Stomach (tissue), 9 donors: Measurements from ENCODE around the gene PRKCQ. TPM values are rescaled to one million over a fixed set of nuclear protein-coding genes. Genes with fewer than 3 reads are reported as not detected.

Experiments
- DNase-seq, 2 donors: peaks; one replicate each; pipeline versions ENCODE4 v3.0.0 to v3.0.0-alpha.2; 2013 to 2019
- H3K27ac ChIP-seq, 5 donors: fragments of 200-600 bp in 4 of 5; sonication (generic) in 4 of 5; one replicate each; pipeline ENCODE4 v1.5.1; 2013 to 2019; ENCODE audit warnings: mild to moderate bottlenecking in 1 of 5, moderate library complexity in 1 of 5
- H3K27me3 ChIP-seq, 3 donors: fragments of 200-600 bp; sonication (generic); one replicate each; pipeline ENCODE4 v1.5.1; 2017 to 2019; ENCODE audit warnings: mixed run types in 1 of 3
- H3K36me3 ChIP-seq, 4 donors: fragments of 200-600 bp; sonication (generic); 1 replicate in 3 of 4; 2 replicates in 1 of 4; pipeline ENCODE4 v1.5.1; 2016 to 2019
- H3K4me1 ChIP-seq, 4 donors: fragments of 200-600 bp; sonication (generic); one replicate each; pipeline ENCODE4 v1.5.1; 2016 to 2019
- H3K4me3 ChIP-seq, 4 donors: fragments of 200-600 bp; sonication (generic) in 3 of 4; one replicate each; pipeline ENCODE4 v1.5.1; 2016 to 2019; ENCODE audit warnings: mild to moderate bottlenecking in 1 of 4
- H3K9me3 ChIP-seq, 4 donors: fragments of 200-600 bp; sonication (generic); one replicate each; pipeline ENCODE4 v1.5.1; 2016 to 2019
- EP300 ChIP-seq: sonication (generic); formaldehyde crosslinking; IDR thresholded peaks from one replicate; pipeline ENCODE4 v1.6.1; 2017; ENCODE audit warnings: antibody characterized with exemption
- POLR2A ChIP-seq, 4 donors: fragments of 450-650 bp; IDR thresholded peaks; one replicate each; pipeline ENCODE4 v1.6.1; 2016; ENCODE audit warnings: antibody characterized with exemption in 4 of 4, control low read depth in 2 of 4, mild to moderate bottlenecking in 1 of 4, moderate library complexity in 1 of 4
- POLR2AphosphoS5 ChIP-seq, 3 donors: sonication (generic); formaldehyde crosslinking; IDR thresholded peaks; one replicate each; pipeline ENCODE4 v1.6.1; 2016; ENCODE audit warnings: antibody characterized with exemption in 3 of 3
- WGBS, 5 donors: extraction: QIAGEN DNeasy Blood & Tissue Kit in 3 of 5; methylation state at CpG; one replicate each; pipeline versions ENCODE4 v1.1.5 to v1.1.7; 2013 to 2018; 5-methylcytosine and 5-hydroxymethylcytosine counted together
- intact Hi-C: fragments of 100-400 bp; cut with DNase I; formaldehyde crosslinking; loops from one replicate; pipeline ENCODE4 v1.15.1; 2023; ENCODE audit warnings: low total_unique reads
- polyA plus RNA-seq, 3 donors: library from polyadenylated mRNA; stranded (reverse); fragments of 200-250 nt; gene quantifications; one replicate each; pipeline ENCODE4 v1.2.3, GENCODE V29; 2013
- total RNA-seq, 5 donors: library from RNA; depleted of rRNA; stranded (reverse); fragments of >200 nt; gene quantifications; one replicate each; pipeline versions ENCODE4 v1.1.0 to v1.2.3, GENCODE V29; 2014 to 2016
- TF ChIP-seq, protein P1 (sequence below), 7 experiments: fragments of 450-650 bp in 4 of 7; fragments of 200-600 bp in 3 of 7; sonication (generic) in 3 of 7; IDR thresholded peaks; one replicate each; pipeline ENCODE4 v1.5.1; 2016 to 2019; ENCODE audit warnings: antibody characterized with exemption in 7 of 7, control low read depth in 2 of 7, mild to moderate bottlenecking in 1 of 7
- donor health status: healthy with polysubstance abuse.
- donor health status: Bipolar disorder and iron deficiency.
- donor health status: healthy.

PRKCQ gene
- total and polyA plus RNA-seq, 8 donors = 0.25 to 5.1 (median 0.63) TPM; not detected in 1

DNA sequence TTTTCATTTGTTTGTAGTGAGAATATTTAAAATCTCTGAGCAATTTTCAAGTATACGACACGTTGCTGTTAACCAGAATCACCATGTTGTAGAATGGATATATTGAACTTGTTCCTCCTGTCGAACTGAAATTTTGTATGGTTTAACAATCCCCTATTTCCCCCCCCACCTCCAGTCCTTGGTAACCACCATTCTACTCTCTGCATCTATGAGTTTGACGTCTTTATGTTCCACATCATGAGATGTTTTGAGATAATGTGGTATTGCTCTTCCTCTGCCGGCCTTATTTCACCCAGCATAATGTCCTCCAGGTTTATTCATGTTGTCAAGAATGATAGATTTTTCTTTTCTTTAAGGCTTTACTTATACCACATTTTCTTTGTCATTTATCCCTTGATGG lies 17.4 kb upstream of the PRKCQ start:
- H3K36me3 ChIP-seq = no peaks in the 10 kb centered on the region
- WGBS, 5 donors = 70 to 79% (median 74%) methylated on average over 5 of the region's 5 CpGs

DNA sequence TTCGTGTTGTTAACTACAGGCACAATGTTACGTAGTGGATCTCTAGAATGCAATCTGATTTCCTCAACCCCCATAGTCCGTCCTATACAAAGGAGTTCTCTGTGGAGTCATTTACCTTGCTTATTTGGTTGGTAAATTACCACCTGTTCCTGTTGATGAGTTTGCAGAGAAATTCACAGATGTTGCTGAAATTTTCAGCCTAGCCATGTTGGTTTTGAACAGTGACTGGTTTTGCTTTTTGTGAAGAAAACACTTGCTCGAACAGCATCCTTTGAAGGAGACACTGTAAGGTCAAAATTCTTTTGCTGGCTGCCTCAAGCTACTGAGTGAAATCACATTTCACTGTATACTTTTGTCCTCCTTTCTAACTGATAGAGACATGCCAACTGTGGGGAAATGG lies 15.4 kb upstream of the PRKCQ start:
- Histone ChIP-seq H3K27ac (no peak overlapping the region), H3K36me3 (no peaks in the 10 kb centered on the region), H3K4me1 (no peaks in the 10 kb centered on the region), H3K27me3 (peaks cover 0 to 4% (median 0%) of the 10 kb centered on the region in 3 donors), H3K4me3 (no peak overlapping the region), H3K9me3 (no peaks in the 10 kb centered on the region)
- no peak for TF ChIP-seq POLR2AphosphoS5 (IDR thresholded peaks at IDR 0.05)
- no peak for TF ChIP-seq POLR2A (IDR thresholded peaks at IDR 0.05)
- TF ChIP-seq, protein P1, sequence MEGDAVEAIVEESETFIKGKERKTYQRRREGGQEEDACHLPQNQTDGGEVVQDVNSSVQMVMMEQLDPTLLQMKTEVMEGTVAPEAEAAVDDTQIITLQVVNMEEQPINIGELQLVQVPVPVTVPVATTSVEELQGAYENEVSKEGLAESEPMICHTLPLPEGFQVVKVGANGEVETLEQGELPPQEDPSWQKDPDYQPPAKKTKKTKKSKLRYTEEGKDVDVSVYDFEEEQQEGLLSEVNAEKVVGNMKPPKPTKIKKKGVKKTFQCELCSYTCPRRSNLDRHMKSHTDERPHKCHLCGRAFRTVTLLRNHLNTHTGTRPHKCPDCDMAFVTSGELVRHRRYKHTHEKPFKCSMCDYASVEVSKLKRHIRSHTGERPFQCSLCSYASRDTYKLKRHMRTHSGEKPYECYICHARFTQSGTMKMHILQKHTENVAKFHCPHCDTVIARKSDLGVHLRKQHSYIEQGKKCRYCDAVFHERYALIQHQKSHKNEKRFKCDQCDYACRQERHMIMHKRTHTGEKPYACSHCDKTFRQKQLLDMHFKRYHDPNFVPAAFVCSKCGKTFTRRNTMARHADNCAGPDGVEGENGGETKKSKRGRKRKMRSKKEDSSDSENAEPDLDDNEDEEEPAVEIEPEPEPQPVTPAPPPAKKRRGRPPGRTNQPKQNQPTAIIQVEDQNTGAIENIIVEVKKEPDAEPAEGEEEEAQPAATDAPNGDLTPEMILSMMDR (IDR thresholded peaks at IDR 0.05) = no peak
- TF ChIP-seq EP300 = no peak
- no peak for DNase-seq
- whole genome bisulfite sequencing, 5 donors = 83 to 93% (median 87%) methylated on average over 4 of the region's 4 CpGs
- intact Hi-C loops = no loop called here

More for the DNA sequence above, 17.4 kb upstream of the PRKCQ start:
- Histone ChIP-seq H3K4me1 (no peaks in the 10 kb centered on the region), H3K27me3 (peaks cover 0 to 7% (median 0%) of the 10 kb centered on the region in 3 donors), H3K9me3 (no peaks in the 10 kb centered on the region), H3K27ac (no peak overlapping the region), H3K4me3 (no peak overlapping the region)
- DNase-seq = no peak
- intact Hi-C loops = no loop called here
- TF ChIP-seq POLR2A (IDR thresholded peaks at IDR 0.05) = no peak
- TF ChIP-seq POLR2AphosphoS5 (IDR thresholded peaks at IDR 0.05) = no peak
- TF ChIP-seq, protein P1 (IDR thresholded peaks at IDR 0.05) = no peak
- TF ChIP-seq EP300 = no peak

DNA sequence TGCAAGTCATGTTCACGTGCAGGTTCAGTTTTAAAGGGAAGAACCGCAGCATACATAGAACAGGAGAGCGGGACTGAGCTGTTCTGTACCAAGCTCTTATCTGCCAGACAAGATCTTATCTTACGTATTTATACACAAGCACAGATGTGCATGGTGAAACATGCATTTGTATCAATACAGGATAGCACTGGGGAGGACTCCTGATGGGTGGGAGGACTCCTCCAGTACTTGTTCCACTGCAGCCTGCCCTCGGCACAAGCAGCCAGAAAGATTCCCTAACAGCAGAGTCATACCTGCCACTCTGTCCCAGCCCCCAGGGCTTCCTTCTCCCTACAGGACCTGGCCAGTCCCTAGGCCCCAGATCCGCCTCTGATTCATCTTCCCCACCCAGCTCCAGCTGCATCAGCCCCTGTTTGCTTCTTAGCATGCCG lies 13.2 kb upstream of the PRKCQ start:
- Histone ChIP-seq H3K9me3 (no peaks in the 10 kb centered on the region), H3K4me1 (peaks cover 0 to under 1% (median 0%) of the 10 kb centered on the region in 4 donors), H3K27me3 (no peaks in the 10 kb centered on the region), H3K27ac (no peak overlapping the region), H3K36me3 (no peaks in the 10 kb centered on the region), H3K4me3 (no peak overlapping the region)
- intact Hi-C loops = no loop called here
- 80 to 93% (median 89%) methylated on average over 7 of the region's 7 CpGs for WGBS, 5 donors
- TF ChIP-seq EP300 (no peak), POLR2AphosphoS5 (IDR thresholded peaks at IDR 0.05) (no peak), POLR2A (IDR thresholded peaks at IDR 0.05) (no peak)
- TF ChIP-seq, protein P1 (IDR thresholded peaks at IDR 0.05) = no peak
- DNase-seq = no peak

DNA sequence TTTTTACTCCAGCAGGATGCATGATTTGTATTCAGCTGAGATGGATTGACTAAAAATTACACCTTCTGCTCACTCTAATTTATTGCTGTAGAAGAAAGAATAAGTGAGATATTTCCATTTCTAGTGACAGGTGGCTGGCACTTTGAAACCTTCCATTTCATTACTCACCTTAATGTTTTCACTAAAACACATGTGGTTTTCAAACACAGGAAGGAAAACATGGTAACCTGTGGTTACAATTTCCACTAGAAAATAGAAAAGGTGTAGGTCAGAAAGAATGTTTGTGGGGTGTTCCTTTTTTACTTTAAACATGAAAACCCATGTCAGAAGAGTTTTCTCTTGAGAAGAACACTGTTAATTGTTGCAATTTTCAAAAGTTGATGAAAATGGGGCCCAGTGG lies 12.0 kb upstream of the PRKCQ start:
- peaks cover 0 to 10% (median 0%) of the 10 kb centered on the region in 4 donors for H3K4me1 ChIP-seq
- no peaks in the 10 kb centered on the region for H3K27me3 ChIP-seq
- intact Hi-C loops = no loop called here
- H3K36me3 ChIP-seq = no peaks in the 10 kb centered on the region
- no peak for TF ChIP-seq POLR2AphosphoS5 (IDR thresholded peaks at IDR 0.05)
- TF ChIP-seq, protein P1 (IDR thresholded peaks at IDR 0.05) = no peak
- no peak for TF ChIP-seq POLR2A (IDR thresholded peaks at IDR 0.05)
- TF ChIP-seq EP300 = no peak
- H3K27ac ChIP-seq = no peak overlapping the region
- H3K4me3 ChIP-seq = no peak overlapping the region
- peak in 1 of 2 donors; percentile 40 for DNase-seq
- H3K9me3 ChIP-seq = no peaks in the 10 kb centered on the region
